ENCODE results near the gene DEXI.

The DEXI gene

GRCh38 chr16:10883004-10883403 is 59.3 kb downstream of the DEXI start:
- ChIA-PET CTCF (interaction anchor here (0.9 to 1.9 kb wide), 6 partner anchors 10 to 36 kb away, joined by 3 to 5 read pairs (median 3); no protein-coding TSS in a partner anchor), POLR2A (no interaction called here)
- no peak for DNase-seq (ENCODE audit: extremely low spot score)
- TF ChIP-seq, protein P1, sequence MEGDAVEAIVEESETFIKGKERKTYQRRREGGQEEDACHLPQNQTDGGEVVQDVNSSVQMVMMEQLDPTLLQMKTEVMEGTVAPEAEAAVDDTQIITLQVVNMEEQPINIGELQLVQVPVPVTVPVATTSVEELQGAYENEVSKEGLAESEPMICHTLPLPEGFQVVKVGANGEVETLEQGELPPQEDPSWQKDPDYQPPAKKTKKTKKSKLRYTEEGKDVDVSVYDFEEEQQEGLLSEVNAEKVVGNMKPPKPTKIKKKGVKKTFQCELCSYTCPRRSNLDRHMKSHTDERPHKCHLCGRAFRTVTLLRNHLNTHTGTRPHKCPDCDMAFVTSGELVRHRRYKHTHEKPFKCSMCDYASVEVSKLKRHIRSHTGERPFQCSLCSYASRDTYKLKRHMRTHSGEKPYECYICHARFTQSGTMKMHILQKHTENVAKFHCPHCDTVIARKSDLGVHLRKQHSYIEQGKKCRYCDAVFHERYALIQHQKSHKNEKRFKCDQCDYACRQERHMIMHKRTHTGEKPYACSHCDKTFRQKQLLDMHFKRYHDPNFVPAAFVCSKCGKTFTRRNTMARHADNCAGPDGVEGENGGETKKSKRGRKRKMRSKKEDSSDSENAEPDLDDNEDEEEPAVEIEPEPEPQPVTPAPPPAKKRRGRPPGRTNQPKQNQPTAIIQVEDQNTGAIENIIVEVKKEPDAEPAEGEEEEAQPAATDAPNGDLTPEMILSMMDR (IDR thresholded peaks at IDR 0.05; ENCODE audit: control extremely low read depth, extremely low read depth, low read depth, missing control alignments), result no peak

DNA sequence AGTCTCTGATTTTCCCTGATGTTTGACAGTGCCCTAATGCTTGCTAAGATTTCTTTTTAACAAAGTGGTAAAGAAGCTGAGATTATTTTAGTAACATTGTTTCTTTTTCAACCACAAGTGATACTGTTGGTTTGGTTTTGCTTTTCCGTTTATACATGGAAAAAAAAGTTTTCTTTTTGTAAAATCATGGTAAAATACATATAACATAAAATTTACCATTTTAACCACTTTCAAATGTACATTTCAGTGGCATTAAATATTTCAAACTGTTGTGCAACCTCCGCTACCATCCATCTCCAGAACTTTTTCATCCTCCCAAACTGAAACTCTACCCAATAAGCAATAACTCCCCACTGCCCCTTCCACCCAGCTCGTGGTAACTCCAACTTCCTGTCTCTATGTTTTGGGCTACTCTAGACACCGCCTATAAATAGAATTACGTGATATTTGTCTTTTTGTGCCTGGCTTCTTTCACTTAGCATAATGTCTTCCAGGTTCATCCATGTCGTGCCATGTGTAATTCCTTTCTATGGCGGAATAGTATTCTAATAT is 60.7 kb downstream of the DEXI start:
- POLR2A ChIA-PET, result interaction anchor here (0.6 kb wide), 1 partner anchor 16 kb away, joined by 4 read pairs; no protein-coding TSS in a partner anchor
- TF ChIP-seq, protein P1 (IDR thresholded peaks at IDR 0.05; ENCODE audit: control extremely low read depth, extremely low read depth, low read depth, missing control alignments), result no peak
- DNase-seq (ENCODE audit: extremely low spot score), result no peak
- CTCF ChIA-PET, result interaction anchor here (1.1 to 1.7 kb wide), 6 partner anchors 9 to 47 kb away, joined by 3 to 4 read pairs (median 3); no protein-coding TSS in a partner anchor

DNA sequence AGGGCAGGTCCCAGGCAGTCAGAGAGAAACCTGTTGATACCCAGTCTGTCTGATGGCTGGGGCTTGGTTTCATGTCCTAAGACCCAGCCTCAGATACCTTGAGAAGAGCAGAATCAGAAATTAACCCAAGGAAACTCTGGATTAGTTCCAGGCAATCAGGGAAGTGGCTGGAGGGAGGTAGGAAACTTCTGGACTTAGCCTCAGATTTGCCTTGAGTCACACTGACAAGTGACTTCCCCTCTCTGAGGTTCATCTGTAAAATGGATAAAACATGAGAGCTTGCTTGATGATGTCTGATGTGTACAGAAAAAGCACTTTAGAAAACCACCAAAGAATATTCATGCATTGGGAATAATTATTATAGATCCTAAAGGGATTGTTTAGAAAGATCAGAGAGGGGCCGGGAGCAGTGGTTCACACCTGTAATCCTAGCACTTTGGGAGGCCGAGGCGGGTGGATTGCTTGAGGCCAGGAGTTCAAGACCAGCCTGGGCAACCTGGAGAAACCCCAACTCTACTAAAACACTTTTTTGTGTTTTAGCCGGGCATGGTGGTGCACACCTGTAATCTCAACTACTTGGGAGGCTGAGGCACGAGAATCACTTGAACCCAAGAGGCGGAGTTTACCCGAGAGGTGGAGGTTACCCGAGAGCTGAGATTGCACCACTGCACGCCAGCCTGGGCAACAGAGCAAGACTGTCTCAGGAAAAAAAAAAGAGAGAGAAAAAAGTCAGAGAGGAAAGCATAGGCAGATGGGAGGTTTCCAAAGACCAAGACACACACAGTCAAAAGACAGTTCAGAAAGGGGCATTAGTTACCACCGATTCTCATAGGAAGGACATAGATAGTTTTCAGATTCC is 61.4 kb downstream of the DEXI start:
- no peak for DNase-seq (ENCODE audit: extremely low spot score)
- TF ChIP-seq, protein P1 (IDR thresholded peaks at IDR 0.05; ENCODE audit: control extremely low read depth, extremely low read depth, low read depth, missing control alignments), result no peak
- CTCF ChIA-PET, result interaction anchor here (1.5 to 1.7 kb wide), 3 partner anchors 10 to 20 kb away, joined by 3 to 4 read pairs (median 3); no protein-coding TSS in a partner anchor
- POLR2A ChIA-PET, result interaction anchor here (0.6 kb wide), 1 partner anchor 15 kb away, joined by 4 read pairs; no protein-coding TSS in a partner anchor

- ChIA-PET POLR2A (interaction anchor here (1.0 to 1.7 kb wide), 2 partner anchors 9 to 59 kb away, joined by 3 to 8 read pairs; no protein-coding TSS in a partner anchor), CTCF (interaction anchor here (2.1 to 3.6 kb wide), 2 partner anchors 11 to 39 kb away, joined by 11 to 31 read pairs; no protein-coding TSS in a partner anchor)
- DNase-seq (ENCODE audit: extremely low spot score), result no peak
- TF ChIP-seq, protein P1 (IDR thresholded peaks at IDR 0.05; ENCODE audit: control extremely low read depth, extremely low read depth, low read depth, missing control alignments), result peak; percentile 11
Measured at GRCh38 chr16:10879681-10880589, 62.3 kb downstream of the DEXI start.

Measured in GM10248 (cell line).